IPS-20b (cell line): ENCODE data around the gene CUX1.

Experiments used
- H3K27ac ChIP-seq: one replicate; pipeline ENCODE4 v1.5.1; 2013; ENCODE audit warnings: low read length
- H3K27me3 ChIP-seq: 2 replicates; pipeline ENCODE4 v1.6.1; 2013; ENCODE audit warnings: mild to moderate bottlenecking, low read length, inconsistent platforms; ENCODE audit not compliant: insufficient read depth
- H3K36me3 ChIP-seq: 2 replicates; pipeline ENCODE4 v1.6.1; 2013; ENCODE audit warnings: low read depth, mild to moderate bottlenecking, inconsistent platforms, low read length, moderate library complexity; ENCODE audit not compliant: insufficient read depth
- H3K4me1 ChIP-seq: 2 replicates; pipeline ENCODE4 v1.6.1; 2013; ENCODE audit warnings: mild to moderate bottlenecking, control low read depth, inconsistent platforms, low read length, moderate library complexity; ENCODE audit not compliant: insufficient read depth
- H3K4me3 ChIP-seq: 2 replicates; pipeline ENCODE4 v1.5.1; 2013; ENCODE audit warnings: mild to moderate bottlenecking, low read length, inconsistent platforms
- H3K9ac ChIP-seq: 2 replicates; pipeline ENCODE4 v1.6.1; 2013; ENCODE audit warnings: low read depth, mild to moderate bottlenecking, inconsistent platforms, low read length, moderate library complexity
- H3K9me3 ChIP-seq: 2 replicates; pipeline ENCODE4 v1.6.1; 2013; ENCODE audit warnings: mild to moderate bottlenecking, low read depth, low read length, inconsistent platforms; ENCODE audit not compliant: insufficient read depth

CUX1 gene

GRCh38 chr7:102210787-102211186 lies 393.4 kb downstream of the CUX1 start:
- no peak overlapping the region for H3K4me3 ChIP-seq
- H3K4me1 ChIP-seq: no peaks in the 10 kb centered on the region
- no peak overlapping the region; the same call in 1 of the 2 replicates for H3K9ac ChIP-seq
- no peaks in the 10 kb centered on the region for H3K27me3 ChIP-seq
- no peaks in the 10 kb centered on the region for H3K9me3 ChIP-seq
- peaks cover 36% of the 10 kb centered on the region for H3K36me3 ChIP-seq
- no peak overlapping the region for H3K27ac ChIP-seq

GRCh38 chr7:102211590-102212550 lies 394.4 kb downstream of the CUX1 start:
- Histone ChIP-seq H3K4me1 (no peaks in the 10 kb centered on the region), H3K27ac (no peak overlapping the region), H3K27me3 (no peaks in the 10 kb centered on the region), H3K9me3 (no peaks in the 10 kb centered on the region), H3K9ac (no peak overlapping the region), H3K36me3 (peaks cover 33% of the 10 kb centered on the region), H3K4me3 (no peak overlapping the region)

GRCh38 chr7:102214477-102215072 lies 397.1 kb downstream of the CUX1 start:
- Histone ChIP-seq H3K4me1 (no peaks in the 10 kb centered on the region), H3K27me3 (no peaks in the 10 kb centered on the region), H3K4me3 (no peak overlapping the region), H3K36me3 (peaks cover 29% of the 10 kb centered on the region), H3K9ac (no peak overlapping the region), H3K9me3 (no peaks in the 10 kb centered on the region), H3K27ac (no peak overlapping the region)

- Histone ChIP-seq H3K9ac (no peak overlapping the region), H3K27me3 (no peaks in the 10 kb centered on the region), H3K27ac (no peak overlapping the region), H3K36me3 (peaks cover 26% of the 10 kb centered on the region), H3K4me1 (no peaks in the 10 kb centered on the region), H3K9me3 (no peaks in the 10 kb centered on the region), H3K4me3 (no peak overlapping the region)
Observed at GRCh38 chr7:102215256-102215655, 397.8 kb downstream of the CUX1 start.

GRCh38 chr7:102215711-102216110 lies 398.3 kb downstream of the CUX1 start:
- Histone ChIP-seq H3K27ac (no peak overlapping the region), H3K36me3 (peaks cover 22% of the 10 kb centered on the region)

GRCh38 chr7:102216573-102217314 lies 399.3 kb downstream of the CUX1 start:
- H3K9me3 ChIP-seq: no peaks in the 10 kb centered on the region
- H3K4me1 ChIP-seq: no peaks in the 10 kb centered on the region
- no peak overlapping the region for H3K27ac ChIP-seq
- peaks cover 19% of the 10 kb centered on the region for H3K36me3 ChIP-seq
- no peaks in the 10 kb centered on the region for H3K27me3 ChIP-seq
- H3K4me3 ChIP-seq: no peak overlapping the region
- no peak overlapping the region for H3K9ac ChIP-seq

More at GRCh38 chr7:102215711-102216110, 398.3 kb downstream of the CUX1 start:
- Histone ChIP-seq H3K4me3 (no peak overlapping the region), H3K27me3 (no peaks in the 10 kb centered on the region), H3K9ac (no peak overlapping the region), H3K9me3 (no peaks in the 10 kb centered on the region), H3K4me1 (no peaks in the 10 kb centered on the region)

- Histone ChIP-seq H3K36me3 (peaks cover 11% of the 10 kb centered on the region; the same call in 1 of the 2 replicates), H3K9me3 (no peaks in the 10 kb centered on the region), H3K9ac (no peak overlapping the region), H3K27ac (no peak overlapping the region), H3K4me3 (no peak overlapping the region), H3K4me1 (no peaks in the 10 kb centered on the region), H3K27me3 (no peaks in the 10 kb centered on the region)
Observed at GRCh38 chr7:102220229-102220850, 402.9 kb downstream of the CUX1 start.

- 0 out of 2 replicates have a peak, but pooled peaks cover 7% of the 10 kb centered on the region for H3K36me3 ChIP-seq
Observed at GRCh38 chr7:102220960-102221800, 403.8 kb downstream of the CUX1 start.

GRCh38 chr7:102221961-102222360 lies 404.5 kb downstream of the CUX1 start:
- Histone ChIP-seq H3K4me3 (no peak overlapping the region), H3K27ac (no peak overlapping the region), H3K9ac (no peak overlapping the region), H3K4me1 (no peaks in the 10 kb centered on the region), H3K36me3 (0 out of 2 replicates have a peak, but pooled peaks cover under 1% of the 10 kb centered on the region), H3K27me3 (no peaks in the 10 kb centered on the region), H3K9me3 (no peaks in the 10 kb centered on the region)

More at GRCh38 chr7:102220960-102221800, 403.8 kb downstream of the CUX1 start:
- Histone ChIP-seq H3K27me3 (no peaks in the 10 kb centered on the region), H3K27ac (no peak overlapping the region), H3K4me3 (no peak overlapping the region), H3K9me3 (no peaks in the 10 kb centered on the region), H3K4me1 (no peaks in the 10 kb centered on the region), H3K9ac (no peak overlapping the region)

- Histone ChIP-seq H3K36me3 (peaks cover 4% of the 10 kb centered on the region; the same call in 1 of the 2 replicates), H3K4me3 (no peak overlapping the region), H3K27me3 (no peaks in the 10 kb centered on the region), H3K9ac (no peak overlapping the region), H3K4me1 (no peaks in the 10 kb centered on the region), H3K27ac (no peak overlapping the region), H3K9me3 (no peaks in the 10 kb centered on the region)
Observed at GRCh38 chr7:102222445-102222844, 405.0 kb downstream of the CUX1 start.
